ENCODE measurements around the gene ANTKMT. TPM values are rescaled to one million over a fixed set of nuclear protein-coding genes. Genes with fewer than 3 reads are reported as not detected.

The ANTKMT gene
- total and polyA plus RNA-seq, 2 donors (not counting 3 experiments of a cell fraction or from before 2014, with no cell fraction given): 26.1 to 27.9 TPM

DNA sequence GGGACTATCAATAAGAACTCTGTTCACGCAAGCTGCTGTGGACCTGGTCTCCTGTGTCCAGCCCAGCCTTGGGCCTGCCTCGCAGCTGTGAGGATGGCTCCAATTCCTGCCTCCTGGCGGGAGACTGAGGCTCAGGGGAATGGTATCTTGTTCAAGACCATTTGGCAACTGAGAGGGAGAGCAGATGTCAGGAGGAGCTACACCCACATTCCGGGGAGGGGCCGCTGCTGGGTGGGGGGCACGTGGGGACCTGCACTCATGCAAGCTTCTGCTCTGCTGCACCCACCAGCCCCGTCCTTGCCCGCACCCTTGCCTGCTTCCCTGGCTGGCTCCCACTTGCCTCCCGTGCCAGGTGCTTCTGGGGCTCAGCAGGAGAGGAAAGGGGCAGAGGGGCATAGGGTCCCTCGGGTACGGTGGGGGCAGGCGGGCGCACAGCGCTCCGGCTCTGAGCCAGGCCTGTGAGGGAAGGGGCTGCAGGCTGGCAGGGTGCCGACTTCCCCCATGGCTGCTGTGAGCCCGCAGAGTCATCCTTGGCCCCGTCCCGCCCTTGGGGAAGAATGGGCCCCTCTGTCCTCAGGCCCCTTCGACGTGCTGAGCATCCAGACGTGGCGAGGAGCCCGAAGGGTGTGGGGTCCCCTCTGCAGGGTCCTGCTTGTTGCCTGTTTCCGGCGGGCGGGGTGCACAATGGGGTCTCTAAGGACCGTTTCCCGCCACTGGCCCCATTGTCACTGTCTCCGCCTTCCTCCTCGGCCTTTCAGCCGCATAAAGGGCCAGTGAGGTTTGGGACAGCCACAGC, 3.3 kb upstream of the ANTKMT start:
- no peak overlapping the region for H3K4me3 ChIP-seq (replicated peaks in 1 of 3; ENCODE audit: insufficient read depth in 1 of 3, low read depth in 1 of 3, low read length in 3 of 3)
- intact Hi-C loops (cut with micrococcal nuclease): no loop called here
- no peaks in the 10 kb centered on the region for H3K9me1 ChIP-seq (replicated peaks; ENCODE audit: control insufficient read depth, extremely low read depth, insufficient read depth, low read length)
- no peak overlapping the region for H3K27ac ChIP-seq (ENCODE audit: insufficient read depth, low read depth, low read length)
- FAIRE-seq (no peak), DNase-seq (ENCODE audit: low read depth, low spot score) (no peak)
- no peaks in the 10 kb centered on the region for H3K79me2 ChIP-seq (ENCODE audit: control insufficient read depth, insufficient read depth, low read length)
- H4K20me1 ChIP-seq (replicated peaks; ENCODE audit: control insufficient read depth, extremely low read depth, insufficient read depth, low read length): no peaks in the 10 kb centered on the region
- no TSS peak for BruUV-seq (replicated peaks)
- H3K9ac ChIP-seq (replicated peaks; ENCODE audit: extremely low read depth, insufficient read depth, low read length): no peak overlapping the region
- H3K9me3 ChIP-seq (replicated peaks; ENCODE audit: control insufficient read depth, insufficient read depth, low read length): no peaks in the 10 kb centered on the region
- H3K36me3 ChIP-seq (ENCODE audit: control insufficient read depth in 2 of 2, extremely low read depth in 1 of 2, insufficient read depth in 2 of 2, low read length in 2 of 2): no peaks in the 10 kb centered on the region
- no peak overlapping the region for H3K4me2 ChIP-seq (ENCODE audit: insufficient read depth, low read length)
- no peaks in the 10 kb centered on the region for H3K27me3 ChIP-seq (ENCODE audit: control insufficient read depth in 2 of 2, insufficient read depth in 2 of 2, low read length in 2 of 2)
- POLR2A ChIA-PET: no interaction called here
- dilution Hi-C loops (cut with MboI; ENCODE audit: extremely low pct_ligation_motif_present, low sequenced_read_pairs): no loop called here
- H3K4me1 ChIP-seq (ENCODE audit: control insufficient read depth, extremely low read depth, insufficient read depth, low read length): peaks cover 24% of the 10 kb centered on the region
- CTCF ChIA-PET: interaction anchor here (1.1 to 1.9 kb wide), 3 partner anchors 11 to 340 kb away, joined by 5 to 11 read pairs (median 7); no protein-coding TSS in a partner anchor
- H2AFZ ChIP-seq (ENCODE audit: low read depth, low read length): no peak overlapping the region
- TF ChIP-seq FOS (IDR thresholded peaks at IDR 0.05; ENCODE audit: borderline replicate concordance, insufficient read depth, low read length): no peak
- no peak for TF ChIP-seq EZH2 (IDR thresholded peaks at IDR 0.05; ENCODE audit: borderline replicate concordance, low read depth, low read length, severe bottlenecking)
- no peak for TF ChIP-seq POLR2A (IDR thresholded peaks at IDR 0.05; ENCODE audit: low read depth, low read length)
- no peak for TF ChIP-seq POLR2AphosphoS5 (IDR thresholded peaks at IDR 0.05; ENCODE audit: insufficient read depth, low read depth, low read length)
- TF ChIP-seq, protein P1, sequence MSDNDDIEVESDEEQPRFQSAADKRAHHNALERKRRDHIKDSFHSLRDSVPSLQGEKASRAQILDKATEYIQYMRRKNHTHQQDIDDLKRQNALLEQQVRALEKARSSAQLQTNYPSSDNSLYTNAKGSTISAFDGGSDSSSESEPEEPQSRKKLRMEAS (IDR thresholded peaks at IDR 0.05; ENCODE audit: insufficient read depth, insufficient read length): no peak
- TF ChIP-seq, protein P2, sequence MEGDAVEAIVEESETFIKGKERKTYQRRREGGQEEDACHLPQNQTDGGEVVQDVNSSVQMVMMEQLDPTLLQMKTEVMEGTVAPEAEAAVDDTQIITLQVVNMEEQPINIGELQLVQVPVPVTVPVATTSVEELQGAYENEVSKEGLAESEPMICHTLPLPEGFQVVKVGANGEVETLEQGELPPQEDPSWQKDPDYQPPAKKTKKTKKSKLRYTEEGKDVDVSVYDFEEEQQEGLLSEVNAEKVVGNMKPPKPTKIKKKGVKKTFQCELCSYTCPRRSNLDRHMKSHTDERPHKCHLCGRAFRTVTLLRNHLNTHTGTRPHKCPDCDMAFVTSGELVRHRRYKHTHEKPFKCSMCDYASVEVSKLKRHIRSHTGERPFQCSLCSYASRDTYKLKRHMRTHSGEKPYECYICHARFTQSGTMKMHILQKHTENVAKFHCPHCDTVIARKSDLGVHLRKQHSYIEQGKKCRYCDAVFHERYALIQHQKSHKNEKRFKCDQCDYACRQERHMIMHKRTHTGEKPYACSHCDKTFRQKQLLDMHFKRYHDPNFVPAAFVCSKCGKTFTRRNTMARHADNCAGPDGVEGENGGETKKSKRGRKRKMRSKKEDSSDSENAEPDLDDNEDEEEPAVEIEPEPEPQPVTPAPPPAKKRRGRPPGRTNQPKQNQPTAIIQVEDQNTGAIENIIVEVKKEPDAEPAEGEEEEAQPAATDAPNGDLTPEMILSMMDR (IDR thresholded peaks at IDR 0.05; ENCODE audit: extremely low read depth in 1 of 2, insufficient read depth in 1 of 2, low read depth in 1 of 2, low read length in 2 of 2): no peak
- no peak for TF ChIP-seq MYC (IDR thresholded peaks at IDR 0.05; ENCODE audit: low read depth, low read length)
- no peak for TF ChIP-seq JUN (IDR thresholded peaks at IDR 0.05; ENCODE audit: borderline replicate concordance, insufficient read depth, insufficient read length, low read depth)
- no peak for TF ChIP-seq GATA2 (IDR thresholded peaks at IDR 0.05; ENCODE audit: insufficient read depth, insufficient read length, low read depth, low read length)

All from endothelial cell of umbilical vein (primary cell).